Fibroblast of pulmonary artery (primary cell): ENCODE data around the gene KRT25.
A peak's percentile ranks its signal among the peaks of the same experiment; 100 is the strongest.

Source experiments
- DNase-seq: peaks from one replicate; pipeline ENCODE4 v3.0.0-alpha.2; 2010; ENCODE audit warnings: low read depth
- H3K4me3 ChIP-seq: replicated peaks from 2 replicates; pipeline ENCODE4 v1.5.1; 2011; ENCODE audit warnings: low read depth, mild to moderate bottlenecking, control low read depth, low read length, moderate library complexity
- TF ChIP-seq, protein P1 (sequence below): IDR thresholded peaks from 2 replicates; pipeline ENCODE4 v1.5.1; 2011; ENCODE audit warnings: mild to moderate bottlenecking, control low read depth, low read length, inconsistent platforms; ENCODE audit errors: missing control alignments

KRT25 gene

DNA sequence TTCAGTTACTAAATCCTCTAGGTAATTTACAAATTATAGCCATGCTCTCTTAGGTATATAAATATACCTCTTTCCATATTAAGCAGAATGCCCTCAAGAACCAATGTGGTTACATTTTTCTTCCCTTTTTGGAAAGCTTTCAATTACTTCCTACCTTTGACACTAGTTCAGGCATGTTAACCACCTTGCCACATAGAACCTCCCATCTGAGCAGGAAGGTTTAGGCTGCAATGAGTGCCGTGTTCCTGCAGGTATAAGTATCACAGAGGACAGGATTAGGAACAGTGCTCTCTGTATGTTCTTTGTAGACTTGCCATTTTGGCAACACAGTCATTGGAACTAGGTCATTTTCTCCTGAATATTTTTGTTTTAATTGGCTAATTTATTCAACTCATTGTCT, 20.1 kb downstream of the KRT25 start:
- TF ChIP-seq, protein P1, sequence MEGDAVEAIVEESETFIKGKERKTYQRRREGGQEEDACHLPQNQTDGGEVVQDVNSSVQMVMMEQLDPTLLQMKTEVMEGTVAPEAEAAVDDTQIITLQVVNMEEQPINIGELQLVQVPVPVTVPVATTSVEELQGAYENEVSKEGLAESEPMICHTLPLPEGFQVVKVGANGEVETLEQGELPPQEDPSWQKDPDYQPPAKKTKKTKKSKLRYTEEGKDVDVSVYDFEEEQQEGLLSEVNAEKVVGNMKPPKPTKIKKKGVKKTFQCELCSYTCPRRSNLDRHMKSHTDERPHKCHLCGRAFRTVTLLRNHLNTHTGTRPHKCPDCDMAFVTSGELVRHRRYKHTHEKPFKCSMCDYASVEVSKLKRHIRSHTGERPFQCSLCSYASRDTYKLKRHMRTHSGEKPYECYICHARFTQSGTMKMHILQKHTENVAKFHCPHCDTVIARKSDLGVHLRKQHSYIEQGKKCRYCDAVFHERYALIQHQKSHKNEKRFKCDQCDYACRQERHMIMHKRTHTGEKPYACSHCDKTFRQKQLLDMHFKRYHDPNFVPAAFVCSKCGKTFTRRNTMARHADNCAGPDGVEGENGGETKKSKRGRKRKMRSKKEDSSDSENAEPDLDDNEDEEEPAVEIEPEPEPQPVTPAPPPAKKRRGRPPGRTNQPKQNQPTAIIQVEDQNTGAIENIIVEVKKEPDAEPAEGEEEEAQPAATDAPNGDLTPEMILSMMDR = no peak
- H3K4me3 ChIP-seq = no peak overlapping the region
- DNase-seq = no peak

DNA sequence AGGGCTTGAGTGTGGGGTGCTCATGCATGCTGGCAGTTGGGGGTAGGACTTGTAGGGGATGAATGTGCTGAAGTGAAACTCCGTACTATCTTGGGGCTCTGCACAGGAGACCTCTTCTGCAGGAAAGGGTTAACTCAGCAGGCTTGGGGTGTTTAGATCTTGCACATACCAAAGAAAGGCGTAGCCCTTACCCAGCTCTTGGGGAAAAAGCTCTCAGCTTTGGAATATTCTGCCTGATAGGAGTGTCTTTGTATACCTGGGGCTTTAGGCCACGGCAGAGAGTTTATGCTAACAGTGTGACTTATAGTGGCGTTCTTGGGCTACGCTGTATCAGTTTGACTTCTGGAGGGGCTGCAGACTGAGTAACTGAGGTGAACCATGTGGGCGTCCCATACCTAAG, 21.1 kb downstream of the KRT25 start:
- TF ChIP-seq, protein P1 = no peak
- no peak overlapping the region for H3K4me3 ChIP-seq
- DNase-seq = no peak

GRCh38 chr17:40730970-40731369, 24.2 kb downstream of the KRT25 start:
- TF ChIP-seq, protein P1 = no peak
- DNase-seq = no peak
- no peak overlapping the region for H3K4me3 ChIP-seq

GRCh38 chr17:40727447-40728231, 27.5 kb downstream of the KRT25 start:
- peak; percentile 13 for DNase-seq
- TF ChIP-seq, protein P1 = no peak
- H3K4me3 ChIP-seq = no peak overlapping the region

GRCh38 chr17:40726919-40727318, 28.2 kb downstream of the KRT25 start:
- peak; percentile 6 for DNase-seq
- H3K4me3 ChIP-seq = no peak overlapping the region
- TF ChIP-seq, protein P1 = peak; percentile 23

- DNase-seq = no peak
- TF ChIP-seq, protein P1 = no peak
- no peak overlapping the region for H3K4me3 ChIP-seq
Measured at GRCh38 chr17:40724656-40725055, 30.5 kb downstream of the KRT25 start.

- no peak overlapping the region for H3K4me3 ChIP-seq
- no peak for DNase-seq
- TF ChIP-seq, protein P1 = no peak
Measured at GRCh38 chr17:40722241-40722640, 32.9 kb downstream of the KRT25 start.
